SK-N-SH (cell line): ENCODE data around the gene NFX1.

ENCODE experiments used
- EP300 ChIP-seq, 2 experiments: IDR thresholded peaks; 2 replicates each; pipeline versions ENCODE4 v1.4.0 to v1.6.1; 2012; ENCODE audit warnings: borderline replicate concordance in 1 of 2, low read depth in 1 of 2, low read length in 1 of 2
- NFIC ChIP-seq: IDR thresholded peaks from 2 replicates; pipeline ENCODE4 v1.4.0; 2012; ENCODE audit warnings: borderline replicate concordance
- POLR2AphosphoS5 ChIP-seq: IDR thresholded peaks from 2 replicates; pipeline ENCODE4 v1.6.1; 2012; ENCODE audit warnings: low read depth, low read length
- RFX5 ChIP-seq: IDR thresholded peaks from 2 replicates; pipeline ENCODE4 v1.6.1; 2012; ENCODE audit warnings: mild to moderate bottlenecking, improper control_type of control experiment, low read length
- RXRA ChIP-seq: IDR thresholded peaks from 2 replicates; pipeline ENCODE4 v1.4.0; 2012; ENCODE audit warnings: low read depth, mild to moderate bottlenecking, borderline replicate concordance
- SMC3 ChIP-seq: IDR thresholded peaks from 2 replicates; pipeline ENCODE4 v1.6.1; 2012; ENCODE audit warnings: low read depth, low read length, improper control_type of control experiment
- TEAD4 ChIP-seq: IDR thresholded peaks from 2 replicates; pipeline ENCODE4 v1.4.0; 2012; ENCODE audit warnings: mild to moderate bottlenecking, borderline replicate concordance; ENCODE audit not compliant: insufficient read depth
- TF ChIP-seq, protein P1 (sequence below): fragments of 200-600 bp; sonication (generic); IDR thresholded peaks from 2 replicates; pipeline ENCODE4 v1.6.1; 2017; ENCODE audit warnings: antibody characterized with exemption, mild to moderate bottlenecking, moderate library complexity
- TF ChIP-seq, protein P2 (sequence below): IDR thresholded peaks from 2 replicates; pipeline ENCODE4 v1.4.0; 2012; ENCODE audit warnings: low read depth, borderline replicate concordance
- TF ChIP-seq, protein P3 (sequence below): IDR thresholded peaks from 2 replicates; pipeline ENCODE4 v1.4.0; 2012; ENCODE audit warnings: low read depth

DNA sequence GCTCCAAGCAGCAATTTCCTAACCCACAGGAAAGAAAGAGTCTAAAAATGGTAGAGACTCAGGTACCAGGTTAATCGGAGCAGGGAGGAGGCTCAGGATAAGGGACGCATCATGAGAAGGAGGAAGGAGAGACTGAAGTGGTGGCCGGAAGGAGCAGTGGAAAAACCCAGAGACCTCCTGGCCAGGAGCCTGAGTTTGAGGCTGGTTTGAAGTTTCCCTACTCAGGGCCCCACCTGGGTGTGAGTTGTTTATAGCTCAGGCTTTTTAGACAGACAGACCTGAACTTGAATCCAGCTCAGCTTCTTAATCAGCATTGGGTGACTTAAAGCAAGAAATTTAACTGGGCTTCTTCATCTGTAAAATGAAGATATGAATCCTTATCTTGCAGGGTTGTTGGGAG is 124.0 kb downstream of the NFX1 start:
- TF ChIP-seq TEAD4: no peak
- TF ChIP-seq NFIC: no peak
- TF ChIP-seq, protein P1, sequence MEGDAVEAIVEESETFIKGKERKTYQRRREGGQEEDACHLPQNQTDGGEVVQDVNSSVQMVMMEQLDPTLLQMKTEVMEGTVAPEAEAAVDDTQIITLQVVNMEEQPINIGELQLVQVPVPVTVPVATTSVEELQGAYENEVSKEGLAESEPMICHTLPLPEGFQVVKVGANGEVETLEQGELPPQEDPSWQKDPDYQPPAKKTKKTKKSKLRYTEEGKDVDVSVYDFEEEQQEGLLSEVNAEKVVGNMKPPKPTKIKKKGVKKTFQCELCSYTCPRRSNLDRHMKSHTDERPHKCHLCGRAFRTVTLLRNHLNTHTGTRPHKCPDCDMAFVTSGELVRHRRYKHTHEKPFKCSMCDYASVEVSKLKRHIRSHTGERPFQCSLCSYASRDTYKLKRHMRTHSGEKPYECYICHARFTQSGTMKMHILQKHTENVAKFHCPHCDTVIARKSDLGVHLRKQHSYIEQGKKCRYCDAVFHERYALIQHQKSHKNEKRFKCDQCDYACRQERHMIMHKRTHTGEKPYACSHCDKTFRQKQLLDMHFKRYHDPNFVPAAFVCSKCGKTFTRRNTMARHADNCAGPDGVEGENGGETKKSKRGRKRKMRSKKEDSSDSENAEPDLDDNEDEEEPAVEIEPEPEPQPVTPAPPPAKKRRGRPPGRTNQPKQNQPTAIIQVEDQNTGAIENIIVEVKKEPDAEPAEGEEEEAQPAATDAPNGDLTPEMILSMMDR: no peak
- TF ChIP-seq RXRA: no peak
- TF ChIP-seq, protein P2, sequence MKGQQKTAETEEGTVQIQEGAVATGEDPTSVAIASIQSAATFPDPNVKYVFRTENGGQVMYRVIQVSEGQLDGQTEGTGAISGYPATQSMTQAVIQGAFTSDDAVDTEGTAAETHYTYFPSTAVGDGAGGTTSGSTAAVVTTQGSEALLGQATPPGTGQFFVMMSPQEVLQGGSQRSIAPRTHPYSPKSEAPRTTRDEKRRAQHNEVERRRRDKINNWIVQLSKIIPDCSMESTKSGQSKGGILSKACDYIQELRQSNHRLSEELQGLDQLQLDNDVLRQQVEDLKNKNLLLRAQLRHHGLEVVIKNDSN: no peak
- TF ChIP-seq, protein P3, sequence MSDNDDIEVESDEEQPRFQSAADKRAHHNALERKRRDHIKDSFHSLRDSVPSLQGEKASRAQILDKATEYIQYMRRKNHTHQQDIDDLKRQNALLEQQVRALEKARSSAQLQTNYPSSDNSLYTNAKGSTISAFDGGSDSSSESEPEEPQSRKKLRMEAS: no peak
- TF ChIP-seq RFX5: no peak
- TF ChIP-seq POLR2AphosphoS5: no peak
- no peak for TF ChIP-seq EP300 (IDR thresholded peaks at IDR 0.05; ENCODE audit: borderline replicate concordance in 1 of 2, low read depth in 1 of 2, low read length in 1 of 2)
- no peak for TF ChIP-seq SMC3
